H1 (cell line): Measurements from ENCODE around the gene MTARC1. TPM values are rescaled to one million over a fixed set of nuclear protein-coding genes. Genes with fewer than 3 reads are reported as not detected.
A peak's percentile ranks its signal among the peaks of the same experiment; 100 is the strongest.

Experiments used
- CTCF ChIA-PET: fragments of 300-600 bp; sonication (Branson Sonifier 250); formaldehyde crosslinking; loops from one replicate; lab custom pipeline; 2021; ENCODE audit not compliant: partially characterized antibody; lab: Charles Lee
- POLR2A ChIA-PET: fragments of 300-600 bp; sonication (Branson Sonifier 250); formaldehyde crosslinking; loops from one replicate; lab custom pipeline; 2021; ENCODE audit warnings: inconsistent platforms; ENCODE audit not compliant: partially characterized antibody; lab: Charles Lee
- DNase-seq, 2 experiments: peaks; one replicate each; pipeline versions ENCODE4 v3.0.0 to v3.0.0-alpha.2; 2010 to 2022; ENCODE audit warnings: low spot score in 2 of 2, low read depth in 1 of 2, mixed read lengths in 1 of 2
- FAIRE-seq: peaks from 2 replicates; lab custom pipeline; 2011; peaks lifted over from hg19 to GRCh38; lab: Jason Lieb, UNC
- H2AFZ ChIP-seq: 2 replicates; pipeline ENCODE4 v1.8.1; 2012; ENCODE audit warnings: low read length, inconsistent platforms
- H2AK5ac ChIP-seq: 2 replicates; pipeline ENCODE4 v1.6.1; 2013; ENCODE audit warnings: low read depth, low read length
- H2BK120ac ChIP-seq: replicated peaks from 2 replicates; pipeline ENCODE3; 2013; ENCODE audit warnings: low read depth, low read length, inconsistent platforms
- H2BK12ac ChIP-seq: 2 replicates; pipeline ENCODE4 v1.6.1; 2013; ENCODE audit warnings: low read depth, low read length
- H2BK15ac ChIP-seq: 2 replicates; pipeline ENCODE4 v1.6.1; 2013; ENCODE audit warnings: low read length
- H2BK20ac ChIP-seq: 2 replicates; pipeline ENCODE4 v1.6.1; 2013; ENCODE audit warnings: low read length
- H2BK5ac ChIP-seq: 2 replicates; pipeline ENCODE4 v1.6.1; 2013; ENCODE audit warnings: low read depth, low read length
- H3K14ac ChIP-seq: 2 replicates; pipeline ENCODE4 v1.6.1; 2013; ENCODE audit warnings: inconsistent platforms; ENCODE audit not compliant: insufficient read length
- H3K18ac ChIP-seq: 2 replicates; pipeline ENCODE4 v1.6.1; 2013; ENCODE audit warnings: low read length; ENCODE audit errors: extremely low read depth
- H3K23ac ChIP-seq: 2 replicates; pipeline ENCODE4 v1.6.1; 2013; ENCODE audit warnings: inconsistent platforms; ENCODE audit not compliant: insufficient read length
- H3K23me2 ChIP-seq: 2 replicates; pipeline ENCODE4 v1.6.1; 2013; ENCODE audit warnings: low read depth, low read length
- H3K27ac ChIP-seq: 2 replicates; pipeline ENCODE4 v1.6.1; 2011; ENCODE audit warnings: low read depth, low read length, inconsistent platforms
- H3K27me3 ChIP-seq, 4 experiments: replicated peaks in 1 of 4; 1 replicate in 1 of 4; 2 replicates in 3 of 4; pipeline versions ENCODE4 v1.6.1 to v1.8.1; 2011 to 2013; ENCODE audit warnings: low read length in 3 of 4, mild to moderate bottlenecking in 3 of 4, inconsistent platforms in 2 of 4, mixed read lengths in 2 of 4, moderate library complexity in 1 of 4; ENCODE audit not compliant: control insufficient read depth in 3 of 4, insufficient read depth in 3 of 4; ENCODE audit errors: extremely low read depth in 1 of 4
- H3K36me3 ChIP-seq, 4 experiments: 2 replicates each; pipeline versions ENCODE4 v1.6.1 to v1.8.1; 2011 to 2013; ENCODE audit warnings: mild to moderate bottlenecking in 4 of 4, low read length in 3 of 4, moderate library complexity in 2 of 4, control low read depth in 1 of 4, inconsistent platforms in 1 of 4; ENCODE audit not compliant: insufficient read depth in 4 of 4, control insufficient read depth in 2 of 4
- H3K4ac ChIP-seq: replicated peaks from 2 replicates; pipeline ENCODE3; 2013; ENCODE audit warnings: low read length, low read depth, mixed read lengths, inconsistent platforms; ENCODE audit not compliant: insufficient read length
- H3K4me1 ChIP-seq, 4 experiments: replicated peaks in 1 of 4; 1 replicate in 1 of 4; 2 replicates in 3 of 4; pipeline versions ENCODE4 v1.6.1 to v1.8.1; 2011 to 2013; ENCODE audit warnings: low read length in 3 of 4, inconsistent platforms in 2 of 4, mixed read lengths in 1 of 4; ENCODE audit not compliant: insufficient read depth in 4 of 4, control insufficient read depth in 3 of 4
- H3K4me2 ChIP-seq, 2 experiments: 2 replicates each; pipeline versions ENCODE4 v1.6.1 to v1.8.1; 2011 to 2013; ENCODE audit warnings: low read depth in 2 of 2, low read length in 2 of 2, control low read depth in 1 of 2, inconsistent platforms in 1 of 2, mild to moderate bottlenecking in 1 of 2; ENCODE audit not compliant: insufficient read depth in 1 of 2
- H3K4me3 ChIP-seq, 4 experiments: fragments of 200-600, 300-600 bp in 1 of 4; sonication (generic), shearing (Covaris generic), sonication (Bioruptor Twin) in 1 of 4; 2 replicates each; pipeline versions ENCODE4 v1.5.1 to v1.8.1; 2011 to 2016; ENCODE audit warnings: low read length in 4 of 4, low read depth in 3 of 4, control low read depth in 2 of 4, inconsistent platforms in 2 of 4, mild to moderate bottlenecking in 2 of 4, mixed read lengths in 1 of 4, moderate library complexity in 1 of 4; ENCODE audit not compliant: insufficient read depth in 2 of 4; ENCODE audit errors: extremely low read depth in 1 of 4
- H3K56ac ChIP-seq: replicated peaks from 2 replicates; pipeline ENCODE3; 2013; ENCODE audit warnings: low read depth, mild to moderate bottlenecking, mixed read lengths, low read length, inconsistent platforms; ENCODE audit not compliant: insufficient read length
- H3K79me1 ChIP-seq: 2 replicates; pipeline ENCODE4 v1.6.1; 2013; ENCODE audit warnings: low read depth, low read length, control low read depth
- H3K79me2 ChIP-seq, 2 experiments: 2 replicates each; pipeline versions ENCODE4 v1.6.1 to v1.8.1; 2012 to 2013; ENCODE audit warnings: low read length in 2 of 2, mild to moderate bottlenecking in 2 of 2, inconsistent platforms in 1 of 2; ENCODE audit not compliant: insufficient read depth in 2 of 2, control insufficient read depth in 1 of 2
- H3K9ac ChIP-seq, 4 experiments: replicated peaks in 1 of 4; 1 replicate in 1 of 4; 2 replicates in 3 of 4; pipeline versions ENCODE4 v1.6.1 to v1.8.1; 2011 to 2013; ENCODE audit warnings: low read depth in 3 of 4, low read length in 3 of 4, control low read depth in 2 of 4, mild to moderate bottlenecking in 2 of 4, moderate library complexity in 2 of 4, inconsistent platforms in 1 of 4; ENCODE audit errors: extremely low read depth in 1 of 4
- H3K9me3 ChIP-seq, 2 experiments: 2 replicates each; pipeline versions ENCODE4 v1.6.1 to v1.8.1; 2012 to 2013; ENCODE audit warnings: mild to moderate bottlenecking in 2 of 2, moderate library complexity in 2 of 2, control low read depth in 1 of 2, inconsistent platforms in 1 of 2, low read depth in 1 of 2, low read length in 1 of 2, mixed read lengths in 1 of 2; ENCODE audit not compliant: insufficient read depth in 2 of 2
- H4K20me1 ChIP-seq, 2 experiments: replicated peaks in 1 of 2; 2 replicates each; pipeline versions ENCODE3 to v1.8.1; 2011 to 2013; ENCODE audit warnings: inconsistent platforms in 2 of 2, low read length in 2 of 2, mild to moderate bottlenecking in 1 of 2; ENCODE audit not compliant: insufficient read depth in 2 of 2, control insufficient read depth in 1 of 2
- H4K5ac ChIP-seq: 2 replicates; pipeline ENCODE4 v1.6.1; 2013; ENCODE audit warnings: low read length, low read depth, mixed read lengths, inconsistent platforms; ENCODE audit not compliant: insufficient read length
- H4K8ac ChIP-seq: 2 replicates; pipeline ENCODE4 v1.8.0; 2013; ENCODE audit warnings: mild to moderate bottlenecking, moderate library complexity, low read length, inconsistent platforms; ENCODE audit not compliant: insufficient read depth; ENCODE audit errors: extremely low read depth
- H4K91ac ChIP-seq: replicated peaks from 2 replicates; pipeline ENCODE3; 2013; ENCODE audit warnings: low read length, mixed read lengths, inconsistent platforms; ENCODE audit not compliant: insufficient read length
- CTCF ChIP-seq, 3 experiments: IDR thresholded peaks; 1 replicate in 2 of 3; 2 replicates in 1 of 3; pipeline versions ENCODE4 v1.5.1 to v1.6.1; 2011; ENCODE audit warnings: low read length in 3 of 3, mild to moderate bottlenecking in 3 of 3, inconsistent platforms in 2 of 3, low read depth in 1 of 3, moderate library complexity in 1 of 3; ENCODE audit not compliant: insufficient read depth in 1 of 3; ENCODE audit errors: control extremely low read depth in 1 of 3
- FOSL1 ChIP-seq: IDR thresholded peaks from 2 replicates; pipeline ENCODE4 v1.6.1; 2011; ENCODE audit warnings: mild to moderate bottlenecking, low read depth, low read length, moderate library complexity; ENCODE audit not compliant: insufficient read depth
- RAD21 ChIP-seq, 2 experiments: IDR thresholded peaks in 1 of 2; conservative IDR thresholded peaks in 1 of 2; 2 replicates each; pipeline ENCODE4 v1.6.1; 2011; ENCODE audit warnings: low read depth in 2 of 2, low read length in 2 of 2, improper control_type of control experiment in 1 of 2, inconsistent platforms in 1 of 2, mild to moderate bottlenecking in 1 of 2, moderate library complexity in 1 of 2
- RFX5 ChIP-seq: IDR thresholded peaks from 2 replicates; pipeline ENCODE4 v1.6.1; 2011; ENCODE audit warnings: low read depth, low read length, improper control_type of control experiment, borderline replicate concordance
- TBP ChIP-seq: IDR thresholded peaks from 2 replicates; pipeline ENCODE4 v1.6.1; 2011; ENCODE audit warnings: low read depth, low read length, improper control_type of control experiment
- TEAD4 ChIP-seq: IDR thresholded peaks from 2 replicates; pipeline ENCODE4 v1.6.1; 2012; ENCODE audit warnings: low read depth, low read length, inconsistent platforms, mixed read lengths
- WGBS, 2 experiments: shearing (Covaris generic) in 1 of 2; methylation state at CpG; one replicate each; pipeline versions ENCODE4 v1.1.6 to v1.1.7; 2013 to 2015; ENCODE audit warnings: low lambda C conversion rate in 2 of 2, mixed read lengths in 2 of 2, inconsistent platforms in 1 of 2, low coverage in 1 of 2, missing lambda C conversion rate in 1 of 2; ENCODE audit not compliant: insufficient replicate concordance in 2 of 2, insufficient coverage in 1 of 2, insufficient read length in 1 of 2; ENCODE audit errors: extremely low coverage in 1 of 2, missing lambda C conversion rate in 1 of 2; 5-methylcytosine and 5-hydroxymethylcytosine counted together
- polyA plus RNA-seq, 7 experiments: library from polyadenylated mRNA; depleted of rRNA in 3 of 7; stranded (reverse) in 5 of 7; unstranded in 2 of 7; fragments of >200 nt in 5 of 7; fragments of 200-250 nt in 2 of 7; gene quantifications; 1 replicate in 5 of 7; 2 replicates in 1 of 7; 4 replicates in 1 of 7; pipeline versions ENCODE4 v1.2.1 to v1.2.3, GENCODE V29; 2011 to 2013; ENCODE audit warnings: missing spikeins in 2 of 7, mixed read lengths in 2 of 7
- total RNA-seq: library from RNA; stranded (reverse); fragmentation: NEBNext Ultra II Directional; extraction: Animal tissue kit (Norgen Biotek cat#: 25700); gene quantifications from 2 replicates; pipeline ENCODE4 v1.2.1, GENCODE V29; 2021

The MTARC1 gene
- total and polyA plus RNA-seq, 2 of the 8 experiments (the other 6 are each of a cell fraction or from before 2014, with no cell fraction given): 17.2 to 46.2 TPM

DNA sequence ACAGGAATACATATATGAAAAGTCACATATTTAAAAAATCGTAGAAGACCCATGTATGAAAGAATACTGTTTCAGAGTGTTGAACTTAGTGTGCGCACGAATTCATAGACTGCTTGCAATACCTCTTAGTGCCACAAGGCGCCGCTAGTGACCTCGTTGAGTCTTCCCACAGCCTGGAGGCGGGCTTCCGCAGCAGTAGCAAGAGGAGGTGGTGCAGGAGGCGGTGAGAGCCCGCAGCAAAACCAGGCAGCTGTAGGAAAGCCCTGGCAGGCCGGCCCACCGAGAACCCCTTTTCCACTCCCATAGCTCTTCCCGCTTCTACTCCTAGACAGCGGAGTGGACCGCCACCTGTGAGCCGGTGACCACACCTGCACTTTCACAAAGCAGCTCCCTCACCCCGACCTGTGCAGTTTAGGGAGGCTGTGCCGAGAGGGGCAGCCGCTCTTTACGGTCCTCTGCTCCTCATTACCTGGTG, 23.5 kb downstream of the MTARC1 start:
- WGBS, 2 experiments: 26% methylated on average over 19 of the region's 20 CpGs; no CpG with 5 or more reads in 1 of the 2 experiments
- H3K18ac ChIP-seq: no peak overlapping the region
- peaks cover 0 to 6% of the 10 kb centered on the region in 2 experiments for H4K20me1 ChIP-seq
- H2BK120ac ChIP-seq: no peak overlapping the region
- H2BK12ac ChIP-seq: no peak overlapping the region
- no peak overlapping the region for H3K56ac ChIP-seq
- H3K23ac ChIP-seq: no peak overlapping the region
- peak overlapping the region; percentile 46; the same call in 1 of the 2 replicates for H2AFZ ChIP-seq
- peak overlapping the region in 1 of 2 experiments; percentile 54; a peak in 2 of 4 replicates for H3K4me2 ChIP-seq
- H3K36me3 ChIP-seq: peaks cover 0 to 17% (median 11%) of the 10 kb centered on the region in 4 experiments; a peak in 4 of 8 replicates
- H3K14ac ChIP-seq: no peak overlapping the region
- ChIA-PET POLR2A (interaction anchor here (0.6 to 2.5 kb wide), 3 partner anchors 23 to 63 kb away, joined by 3 to 15 read pairs (median 6); partner anchors contain the start of genes MTARC1 and MTARC2), CTCF (interaction anchor here (0.5 to 3.9 kb wide), 46 partner anchors 9 to 929 kb away, joined by 3 to 30 read pairs (median 4); partner anchors contain the start of genes HLX and MTARC2)
- FAIRE-seq (peak; percentile 62), DNase-seq (peak in 1 of 2 experiments; percentile 84)
- no peak overlapping the region for H3K27ac ChIP-seq
- no peaks in the 10 kb centered on the region for H3K23me2 ChIP-seq
- no peaks in the 10 kb centered on the region for H3K27me3 ChIP-seq
- H3K79me2 ChIP-seq: no peaks in the 10 kb centered on the region
- no peak overlapping the region for H2BK20ac ChIP-seq
- H3K4ac ChIP-seq: no peak overlapping the region
- H4K91ac ChIP-seq: no peak overlapping the region
- H2AK5ac ChIP-seq: no peak overlapping the region
- peak overlapping the region in 2 of 4 experiments; percentile 23 to 49; a peak in 5 of 8 replicates for H3K4me3 ChIP-seq
- H4K8ac ChIP-seq: no peak overlapping the region; the same call in 1 of the 2 replicates
- H3K9me3 ChIP-seq: no peaks in the 10 kb centered on the region
- no peak overlapping the region for H2BK5ac ChIP-seq
- no peak overlapping the region for H4K5ac ChIP-seq
- TF ChIP-seq TBP (peak; percentile 51; the same call in 1 of the 2 replicates), FOSL1 (no peak), RAD21 (IDR thresholded peaks at IDR 0.05 in 1 of 2, conservative IDR thresholded peaks at IDR 0.05 in 1 of 2; ENCODE audit: low read depth in 2 of 2, low read length in 2 of 2) (peak; percentile 75 to 80), CTCF (IDR thresholded peaks at IDR 0.05; ENCODE audit: control extremely low read depth in 1 of 3, insufficient read depth in 1 of 3, low read depth in 1 of 3, low read length in 3 of 3) (peak; percentile 82 to 89 (median 86)), RFX5 (no peak), TEAD4 (0 out of 2 replicates have a peak, but pooled peaks have one; percentile 2)
- no peak overlapping the region for H3K9ac ChIP-seq
- no peak overlapping the region for H2BK15ac ChIP-seq
- peaks cover 0 to 6% (median under 1%) of the 10 kb centered on the region in 4 experiments; a peak in 2 of 7 replicates for H3K4me1 ChIP-seq
- no peaks in the 10 kb centered on the region for H3K79me1 ChIP-seq
